CD14-positive monocyte (primary cell): ENCODE data around the gene LSM10. TPM values are rescaled to one million over a fixed set of nuclear protein-coding genes. Genes with fewer than 3 reads are reported as not detected.
A peak's percentile ranks its signal among the peaks of the same experiment; 100 is the strongest.

Experiments
- DNase-seq, 3 donors: peaks; one replicate each; pipeline ENCODE4 v3.0.0-alpha.2; 2011 to 2022
- H2AFZ ChIP-seq: 2 replicates; pipeline ENCODE4 v1.6.0; 2012; ENCODE audit warnings: mild to moderate bottlenecking, low read depth, low read length, inconsistent platforms; ENCODE audit not compliant: insufficient read depth, poor library complexity, severe bottlenecking
- H3K27ac ChIP-seq, 2 donors: 1 replicate in 1 of 2; 2 replicates in 1 of 2; pipeline ENCODE4 v1.5.1; 2012 to 2013; ENCODE audit warnings: low read length in 2 of 2, control low read depth in 1 of 2, inconsistent platforms in 1 of 2, low read depth in 1 of 2, mild to moderate bottlenecking in 1 of 2
- H3K27me3 ChIP-seq, 2 donors: one replicate each; pipeline versions ENCODE4 v1.6.0 to v1.6.1; 2011 to 2013; ENCODE audit warnings: low read length in 2 of 2; ENCODE audit not compliant: control insufficient read depth in 2 of 2, insufficient read depth in 2 of 2
- H3K36me3 ChIP-seq, 2 donors: replicated peaks in 1 of 2; 1 replicate in 1 of 2; 2 replicates in 1 of 2; pipeline versions ENCODE4 v1.5.1 to v1.6.1; 2012 to 2013; ENCODE audit warnings: low read length in 2 of 2, control low read depth in 1 of 2, inconsistent platforms in 1 of 2, mild to moderate bottlenecking in 1 of 2; ENCODE audit not compliant: insufficient read depth in 2 of 2, control insufficient read depth in 1 of 2
- H3K4me1 ChIP-seq, 2 donors: 1 replicate in 1 of 2; 2 replicates in 1 of 2; pipeline versions ENCODE4 v1.5.1 to v1.6.1; 2012 to 2013; ENCODE audit warnings: low read length in 2 of 2, control low read depth in 1 of 2, inconsistent platforms in 1 of 2, mild to moderate bottlenecking in 1 of 2, moderate library complexity in 1 of 2; ENCODE audit not compliant: insufficient read depth in 2 of 2, control insufficient read depth in 1 of 2
- H3K4me2 ChIP-seq: replicated peaks from 2 replicates; pipeline ENCODE3; 2012; ENCODE audit warnings: low read length, moderate library complexity, mild to moderate bottlenecking; ENCODE audit not compliant: poor library complexity, severe bottlenecking; ENCODE audit errors: extremely low read depth
- H3K4me3 ChIP-seq, 3 experiments: fragments of 200-600 bp in 1 of 3; sonication (generic) in 1 of 3; replicated peaks in 1 of 3; 1 replicate in 2 of 3; 2 replicates in 1 of 3; pipeline ENCODE4 v1.5.1; 2011 to 2013; ENCODE audit warnings: low read length in 3 of 3, mild to moderate bottlenecking in 3 of 3, control low read depth in 2 of 3, low read depth in 2 of 3, inconsistent platforms in 1 of 3, moderate library complexity in 1 of 3
- H3K79me2 ChIP-seq: 2 replicates; pipeline ENCODE4 v1.6.0; 2012; ENCODE audit warnings: mild to moderate bottlenecking, control low read depth, inconsistent platforms, low read length, moderate library complexity; ENCODE audit not compliant: insufficient read depth
- H3K9ac ChIP-seq: 2 replicates; pipeline ENCODE4 v1.6.0; 2017; ENCODE audit warnings: low read length, mild to moderate bottlenecking; ENCODE audit not compliant: insufficient read depth, poor library complexity, severe bottlenecking
- H3K9me3 ChIP-seq, 2 donors: replicated peaks in 1 of 2; 1 replicate in 1 of 2; 2 replicates in 1 of 2; pipeline versions ENCODE4 v1.5.1 to v1.6.1; 2012 to 2013; ENCODE audit warnings: low read length in 2 of 2, control low read depth in 1 of 2; ENCODE audit not compliant: control insufficient read depth in 1 of 2, insufficient read depth in 1 of 2
- H4K20me1 ChIP-seq: 2 replicates; pipeline ENCODE4 v1.6.0; 2012; ENCODE audit warnings: mild to moderate bottlenecking, low read length, control low read depth, moderate library complexity; ENCODE audit not compliant: insufficient read depth
- H3K27ac Mint-ChIP-seq, 7 donors: one replicate each; pipeline ENCODE4 v1.8.0; 2020; ENCODE audit warnings: mild to moderate bottlenecking in 7 of 7, mixed read lengths in 7 of 7, moderate library complexity in 6 of 7, inconsistent platforms in 2 of 7
- H3K27me3 Mint-ChIP-seq, 3 donors: one replicate each; pipeline ENCODE4 v1.8.0; 2021 to 2022; ENCODE audit warnings: low read depth in 3 of 3, mild to moderate bottlenecking in 3 of 3, mixed read lengths in 3 of 3, moderate library complexity in 3 of 3, inconsistent platforms in 1 of 3
- H3K36me3 Mint-ChIP-seq, 2 donors: one replicate each; pipeline ENCODE4 v1.8.0; 2020; ENCODE audit warnings: mixed read lengths in 2 of 2, inconsistent platforms in 1 of 2, mild to moderate bottlenecking in 1 of 2
- H3K4me1 Mint-ChIP-seq: one replicate; pipeline ENCODE4 v1.8.0; 2020; ENCODE audit warnings: mild to moderate bottlenecking, mixed read lengths
- H3K4me3 Mint-ChIP-seq, 2 donors: one replicate each; pipeline ENCODE4 v1.8.0; 2020; ENCODE audit warnings: mild to moderate bottlenecking in 2 of 2, mixed read lengths in 2 of 2, moderate library complexity in 1 of 2
- H3K9me3 Mint-ChIP-seq, 7 donors: one replicate each; pipeline ENCODE4 v1.8.0; 2020 to 2022; ENCODE audit warnings: mixed read lengths in 7 of 7, mild to moderate bottlenecking in 6 of 7, moderate library complexity in 6 of 7, inconsistent platforms in 2 of 7
- CTCF ChIP-seq: fragments of 200-600 bp; IDR thresholded peaks from one replicate; pipeline ENCODE4 v1.8.0; 2022; ENCODE audit warnings: antibody characterized with exemption, mild to moderate bottlenecking
- WGBS: methylation state at CpG from one replicate; pipeline ENCODE4 v1.1.5; 2013; ENCODE audit warnings: missing lambda C conversion rate; ENCODE audit not compliant: insufficient coverage; 5-methylcytosine and 5-hydroxymethylcytosine counted together
- intact Hi-C, 2 donors: fragments of 100-400 bp; cut with micrococcal nuclease; formaldehyde crosslinking; loops; one replicate each; pipeline versions ENCODE4 v1.15.0 to v1.15.1; 2023
- polyA minus RNA-seq: library from RNA; depleted of rRNA, polyadenylated mRNA; stranded (reverse); fragments of >200 nt; gene quantifications from 2 replicates; pipeline ENCODE4 v1.2.3, GENCODE V29; 2012
- polyA plus RNA-seq, 3 donors: library from polyadenylated mRNA; depleted of rRNA in 1 of 3; unstranded in 2 of 3; stranded (reverse) in 1 of 3; fragments of 300-500 nt in 2 of 3; fragments of >200 nt in 1 of 3; fragmentation: Illumina TruSeq in 2 of 3; gene quantifications; 1 replicate in 2 of 3; 2 replicates in 1 of 3; pipeline ENCODE4 v1.2.3, GENCODE V29; 2012 to 2021
- total RNA-seq, 12 experiments: library from RNA in 1 of 12; stranded (reverse) in 1 of 12; fragments of 120-200 nt in 1 of 12; gene quantifications; one replicate each; pipeline ENCODE4 v1.2.4 and lab custom pipeline; 2013 to 2026; ENCODE audit warnings: mixed read lengths in 6 of 12, inconsistent platforms in 1 of 12

LSM10 gene
- 15.1 TPM for total RNA-seq (2013)
- polyA plus RNA-seq (100 to 1,000 TPM in 2 of 3 donors, 10 to 100 TPM in 1; 91.4 to 234 (median 224) TPM), polyA minus RNA-seq (22.9 and 24.3 TPM in 2 replicates), total RNA-seq (lab: John Stamatoyannopoulos, UW) (1.7 to 13.1 (median 7.4) reads per million in 11 experiments)

DNA sequence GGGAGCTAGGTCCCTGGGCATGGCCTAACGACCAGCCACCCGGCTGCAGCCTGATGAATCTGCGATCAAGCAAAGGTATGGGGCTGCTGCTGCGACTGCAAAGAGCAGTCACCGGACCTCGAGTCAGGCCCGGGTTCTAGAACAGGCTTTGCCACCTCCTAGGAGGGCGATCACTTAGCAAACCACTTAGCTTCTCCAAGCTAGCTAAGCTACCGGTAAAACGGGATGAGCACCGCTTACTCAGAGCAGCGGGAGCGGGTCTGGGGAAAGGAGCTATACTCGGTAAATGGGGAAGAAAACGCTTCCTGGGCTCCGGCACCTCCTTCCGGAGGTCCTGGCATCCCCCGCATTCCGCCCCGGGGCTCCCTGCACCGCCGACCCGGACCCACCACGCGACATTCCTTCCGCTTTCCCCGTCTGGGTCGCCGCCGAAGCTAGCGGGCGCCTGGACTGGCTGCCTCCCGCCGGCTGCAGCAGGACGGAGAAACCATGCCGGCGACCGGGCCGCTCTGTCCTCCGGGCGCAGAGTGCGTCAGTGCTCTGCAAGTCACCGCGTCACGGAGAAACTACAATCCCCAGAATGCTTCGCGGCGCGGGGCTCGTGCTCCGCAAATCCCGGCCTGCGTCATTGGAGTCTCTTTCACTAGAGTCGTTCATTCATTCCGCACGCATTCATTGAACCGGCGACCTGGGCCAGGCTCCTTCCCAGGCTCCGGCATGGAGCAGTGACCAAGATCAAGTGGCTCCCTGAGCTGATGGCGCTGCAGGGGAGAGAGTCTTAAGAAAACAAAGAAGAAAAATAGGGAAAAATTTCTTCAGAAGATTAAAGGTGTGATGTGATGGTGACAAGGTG, at the start of gene LSM10:
TSS of gene LSM10 (minus strand) at position 531 of the 853 bp plus-strand sequence. CDS start 3,779 bp downstream, outside the sequence.
- peaks cover 0 to 8% (median 2%) of the 10 kb centered on the region in 7 donors for H3K9me3 Mint-ChIP-seq
- Histone ChIP-seq H3K27me3 (no peaks in the 10 kb centered on the region), H2AFZ (peak within 1 kb of the TSS; percentile 72), H3K4me2 (peak within 1 kb of the TSS; percentile 97), H3K4me3 (peak within 1 kb of the TSS; percentile 84 to 87 (median 85)), H4K20me1 (peaks cover 12% of the 10 kb centered on the region), H3K27ac (peak within 1 kb of the TSS; percentile 81 to 94), H3K9me3 (no peaks in the 10 kb centered on the region), H3K79me2 (peaks cover 59% of the 10 kb centered on the region), H3K9ac (peak within 1 kb of the TSS; percentile 89), H3K36me3 (peaks cover 17 to 25% of the 10 kb centered on the region in 2 donors), H3K4me1 (peaks cover 33 to 45% of the 10 kb centered on the region in 2 donors)
- peak within 1 kb of the TSS; percentile 96 to 99 (median 98) for H3K27ac Mint-ChIP-seq
- peak; percentile 93 to 96 (median 93) for DNase-seq
- intact Hi-C loops = loop anchor here in 1 of 2 donors (1.0 kb wide), 1 partner anchor 11 kb away; no protein-coding TSS in a partner anchor
- 0% methylated on average over 55 of the region's 60 CpGs for WGBS
- peaks cover 0 to 8% (median 0%) of the 10 kb centered on the region in 3 donors for H3K27me3 Mint-ChIP-seq
- TF ChIP-seq CTCF = no peak
- peaks cover 21 to 37% of the 10 kb centered on the region in 2 donors for H3K36me3 Mint-ChIP-seq
- peaks cover 42% of the 10 kb centered on the region for H3K4me1 Mint-ChIP-seq
- H3K4me3 Mint-ChIP-seq = peak within 1 kb of the TSS; percentile 96 to 98

GRCh38 chr1:36447450-36447849, 49.7 kb upstream of the LSM10 start:
- TF ChIP-seq CTCF = no peak
- Mint-ChIP-seq H3K9me3 (no peaks in the 10 kb centered on the region), H3K36me3 (peaks cover 0 to 2% of the 10 kb centered on the region in 2 donors), H3K27me3 (peaks cover 0 to 9% (median 0%) of the 10 kb centered on the region in 3 donors), H3K27ac (peak overlapping the region in 2 of 7 donors; percentile 46 to 85), H3K4me1 (peaks cover 29% of the 10 kb centered on the region), H3K4me3 (no peak overlapping the region)
- no peak overlapping the region for H3K4me2 ChIP-seq
- intact Hi-C loops = no loop called here
- H2AFZ ChIP-seq = no peak overlapping the region
- peaks cover 28 to 36% of the 10 kb centered on the region in 2 donors for H3K4me1 ChIP-seq
- peak overlapping the region in 1 of 2 donors; percentile 67 for H3K27ac ChIP-seq
- no peaks in the 10 kb centered on the region for H3K79me2 ChIP-seq
- H3K27me3 ChIP-seq = no peaks in the 10 kb centered on the region
- no peak overlapping the region for H3K4me3 ChIP-seq
- no peaks in the 10 kb centered on the region for H4K20me1 ChIP-seq
- no peaks in the 10 kb centered on the region for H3K9me3 ChIP-seq
- H3K36me3 ChIP-seq = no peaks in the 10 kb centered on the region
- H3K9ac ChIP-seq = no peak overlapping the region
- DNase-seq = no peak
